ENCODE data around the gene ADAMTS9.

The ADAMTS9 gene

GRCh38 chr3:64650715-64651114, 37.1 kb downstream of the ADAMTS9 start:
- no peak for FAIRE-seq

- no peak for FAIRE-seq
Measured at GRCh38 chr3:64650096-64650622, 37.6 kb downstream of the ADAMTS9 start.

- FAIRE-seq = no peak
Measured at GRCh38 chr3:64648927-64649906, 38.6 kb downstream of the ADAMTS9 start.

GRCh38 chr3:64647825-64648224, 40.0 kb downstream of the ADAMTS9 start:
- no peak for FAIRE-seq

- FAIRE-seq = no peak
Measured at GRCh38 chr3:64645243-64645642, 42.6 kb downstream of the ADAMTS9 start.

- no peak for FAIRE-seq
Measured at GRCh38 chr3:64644483-64644882, 43.3 kb downstream of the ADAMTS9 start.

GRCh38 chr3:64642327-64643151, 45.3 kb downstream of the ADAMTS9 start:
- no peak for FAIRE-seq

GRCh38 chr3:64638981-64639481, 48.8 kb downstream of the ADAMTS9 start:
- FAIRE-seq = no peak

- no peak for FAIRE-seq
Measured at GRCh38 chr3:64638511-64638910, 49.3 kb downstream of the ADAMTS9 start.

GRCh38 chr3:64634417-64634816, 53.4 kb downstream of the ADAMTS9 start:
- no peak for FAIRE-seq

- FAIRE-seq = no peak
Measured at GRCh38 chr3:64631951-64632350, 55.8 kb downstream of the ADAMTS9 start.

GRCh38 chr3:64627471-64628321, 60.1 kb downstream of the ADAMTS9 start:
- FAIRE-seq = no peak

- no peak for FAIRE-seq
Measured at GRCh38 chr3:64627042-64627441, 60.8 kb downstream of the ADAMTS9 start.

- FAIRE-seq = no peak
Measured at GRCh38 chr3:64625381-64625780, 62.4 kb downstream of the ADAMTS9 start.

- no peak for FAIRE-seq
Measured at GRCh38 chr3:64623125-64623524, 64.7 kb downstream of the ADAMTS9 start.

GRCh38 chr3:64621726-64622395, 65.9 kb downstream of the ADAMTS9 start:
- FAIRE-seq = no peak

- FAIRE-seq = no peak
Measured at GRCh38 chr3:64621275-64621674, 66.5 kb downstream of the ADAMTS9 start.

GRCh38 chr3:64620020-64620419, 67.8 kb downstream of the ADAMTS9 start:
- no peak for FAIRE-seq

GRCh38 chr3:64619216-64619615, 68.6 kb downstream of the ADAMTS9 start:
- no peak for FAIRE-seq

- no peak for FAIRE-seq
Measured at GRCh38 chr3:64617610-64618009, 70.2 kb downstream of the ADAMTS9 start.

- no peak for FAIRE-seq
Measured at GRCh38 chr3:64616953-64617352, 70.8 kb downstream of the ADAMTS9 start.
